Heart left ventricle (tissue), 16 donors: ENCODE results near the gene RPS18. TPM values are rescaled to one million over a fixed set of nuclear protein-coding genes. Genes with fewer than 3 reads are reported as not detected.

Source experiments
- ATAC-seq, 4 donors: fragments of 200-7000 bp; cut with Tn5 transposase; one replicate each; pipeline ENCODE4 v1.9.1; 2020 to 2022; ENCODE audit warnings: moderate library complexity in 4 of 4, mild to moderate bottlenecking in 3 of 4, moderate number of reproducible peaks in 1 of 4
- DNase-seq, 5 donors: peaks; one replicate each; pipeline ENCODE4 v3.0.0-alpha.2; 2020
- H3K27ac ChIP-seq, 12 donors: fragments of 200-600 bp; sonication (generic) in 4 of 12; one replicate each; pipeline versions ENCODE4 v1.5.0 to v1.8.0; 2016 to 2022; ENCODE audit warnings: mild to moderate bottlenecking in 2 of 12
- H3K27me3 ChIP-seq, 9 donors: fragments of 200-600 bp; sonication (generic) in 2 of 9; one replicate each; pipeline versions ENCODE4 v1.5.1 to v1.8.0; 2016 to 2022; ENCODE audit warnings: mild to moderate bottlenecking in 3 of 9
- H3K36me3 ChIP-seq, 9 donors: fragments of 200-600 bp; sonication (generic) in 2 of 9; one replicate each; pipeline versions ENCODE4 v1.5.0 to v1.8.0; 2018 to 2022; ENCODE audit warnings: mild to moderate bottlenecking in 2 of 9
- H3K4me1 ChIP-seq, 12 donors: fragments of 200-600 bp; sonication (generic) in 4 of 12; one replicate each; pipeline versions ENCODE4 v1.5.0 to v1.8.0; 2016 to 2022; ENCODE audit warnings: mild to moderate bottlenecking in 3 of 12
- H3K4me3 ChIP-seq, 12 donors: fragments of 200-600 bp; sonication (generic) in 4 of 12; one replicate each; pipeline versions ENCODE4 v1.5.0 to v1.8.0; 2017 to 2022; ENCODE audit warnings: mild to moderate bottlenecking in 9 of 12, moderate library complexity in 4 of 12
- H3K9me3 ChIP-seq, 12 donors: fragments of 200-600 bp; sonication (generic) in 4 of 12; one replicate each; pipeline versions ENCODE4 v1.5.0 to v1.8.0; 2016 to 2022; ENCODE audit warnings: mild to moderate bottlenecking in 1 of 12
- CTCF ChIP-seq, 12 donors: fragments of 200-600 bp; sonication (generic) in 4 of 12; IDR thresholded peaks; one replicate each; pipeline versions ENCODE4 v1.5.0 to v1.8.0; 2018 to 2022; ENCODE audit warnings: antibody characterized with exemption in 12 of 12, mild to moderate bottlenecking in 5 of 12
- POLR2A ChIP-seq, 2 donors: fragments of 450-650 bp; IDR thresholded peaks; one replicate each; pipeline ENCODE4 v1.6.1; 2017; ENCODE audit warnings: antibody characterized with exemption in 2 of 2, mild to moderate bottlenecking in 2 of 2, moderate library complexity in 2 of 2
- WGBS, 4 donors: extraction: QIAGEN DNeasy Blood & Tissue Kit in 2 of 4; methylation state at CpG; one replicate each; pipeline versions ENCODE4 v1.1.5 to v1.1.7; 2013 to 2018; 5-methylcytosine and 5-hydroxymethylcytosine counted together
- intact Hi-C, 10 donors: fragments of 100-400 bp; cut with DNase I; formaldehyde crosslinking; loops; one replicate each; pipeline versions ENCODE4 v1.11.1 to v1.14.2; 2022
- polyA plus RNA-seq, 2 donors: library from polyadenylated mRNA; stranded (reverse); fragments of 200-250 nt; gene quantifications; one replicate each; pipeline ENCODE4 v1.2.3, GENCODE V29; 2013
- total RNA-seq, 9 donors: library from RNA; depleted of rRNA in 2 of 9; stranded (reverse); fragments of >200 nt in 2 of 9; fragmentation: NEBNext Ultra II Directional in 3 of 9; extraction: Animal tissue kit (Norgen Biotek cat#: 25700) in 3 of 9; gene quantifications; one replicate each; pipeline versions ENCODE4 v1.1.0 to v1.2.4, GENCODE V29; 2016 to 2023
- donor health status: ischemic (EF 13 %, LVEDD 7.1; RV severe dilation, severe dysfunction).
- donor health status: healthy with polysubstance abuse.
- donor health status: DM: no; HTN: yes; CAD: no.
- donor health status: DM: no; HTN: no; CAD: no.
- donor health status: ischemic (EF 25% LVEDD 6.9; RV normal size, moderate dysfunction).
- donor health status: ischemic (EF 25% LVEDD 5.7; RV mildly dilated, moderate dysfunction).
- donor health status: healthy.
- donor health status: DM: yes; HTN: yes; CAD: no.
- donor health status: ischemic (EF 35%, LVEDD 5.7; RV mildly dilated, moderate dysfunction).
- donor health status: nonischemic (EF 11% LVEDD 7.7; RV severe dilation, severe dysfunction).
- donor health status: DM: yes; HTN: yes; CAD: no.
- donor health status: PGD.
- donor health status: ischemic (EF 29% LVEDD 5.4; RV normal size, mild dysfunction).
- donor health status: nonischemic (EF 23%, LVEDD 6.1; RV moderate dilation, normal function).

Gene RPS18
- total and polyA plus RNA-seq, 11 donors = 685 to 3,458 (median 1,145) TPM

GRCh38 chr6:33278392-33278741 is 6.5 kb downstream of the RPS18 start:
- 72 to 83% (median 75%) methylated on average over 6 to 9 of the region's 9 CpGs for WGBS, 4 donors
- H3K27ac ChIP-seq = peak overlapping the region in 5 of 12 donors; percentile 89 to 98 (median 96)
- H3K4me3 ChIP-seq = peak overlapping the region in 5 of 12 donors; percentile 68 to 87 (median 78)
- H3K27me3 ChIP-seq = no peaks in the 10 kb centered on the region
- no peak for TF ChIP-seq CTCF (IDR thresholded peaks at IDR 0.05)
- no peak for TF ChIP-seq POLR2A (IDR thresholded peaks at IDR 0.05)
- DNase-seq (no peak), ATAC-seq (no peak)
- H3K9me3 ChIP-seq = no peaks in the 10 kb centered on the region
- H3K36me3 ChIP-seq = peaks cover 0 to 85% (median 60%) of the 10 kb centered on the region in 9 donors
- intact Hi-C loops = loop anchor here in 1 of 10 donors (5.0 kb wide), 1 partner anchor 34 kb away; the partner anchor contains the start of gene TAPBP
- H3K4me1 ChIP-seq = peaks cover 2 to 64% (median 38%) of the 10 kb centered on the region in 12 donors

- DNase-seq (no peak), ATAC-seq (no peak)
- 89 to 95% (median 92%) methylated on average over 3 of the region's 3 CpGs for WGBS, 4 donors
- no peaks in the 10 kb centered on the region for H3K27me3 ChIP-seq
- H3K36me3 ChIP-seq = peaks cover 0 to 85% (median 60%) of the 10 kb centered on the region in 9 donors
- H3K4me1 ChIP-seq = peaks cover 0 to 59% (median 34%) of the 10 kb centered on the region in 12 donors
- H3K27ac ChIP-seq = peak overlapping the region in 1 of 12 donors; percentile 98
- intact Hi-C loops = loop anchor here in 1 of 10 donors (5.0 kb wide), 1 partner anchor 33 kb away; the partner anchor contains the start of gene TAPBP
- peak overlapping the region in 1 of 12 donors; percentile 87 for H3K4me3 ChIP-seq
- no peaks in the 10 kb centered on the region for H3K9me3 ChIP-seq
- TF ChIP-seq POLR2A (IDR thresholded peaks at IDR 0.05) (no peak), CTCF (IDR thresholded peaks at IDR 0.05) (no peak)
Observed at GRCh38 chr6:33278810-33279209, 6.9 kb downstream of the RPS18 start.

- Histone ChIP-seq H3K36me3 (peaks cover 0 to 85% (median 59%) of the 10 kb centered on the region in 9 donors), H3K4me1 (peaks cover 0 to 54% (median 30%) of the 10 kb centered on the region in 12 donors), H3K4me3 (no peak overlapping the region), H3K27ac (peak overlapping the region in 1 of 12 donors; percentile 98), H3K9me3 (no peaks in the 10 kb centered on the region), H3K27me3 (no peaks in the 10 kb centered on the region)
- ATAC-seq = no peak
- TF ChIP-seq CTCF (IDR thresholded peaks at IDR 0.05) (no peak), POLR2A (IDR thresholded peaks at IDR 0.05) (no peak)
- 71 to 81% (median 77%) methylated on average over 8 to 13 of the region's 13 CpGs for WGBS, 4 donors
- no peak for DNase-seq
- intact Hi-C loops = loop anchor here in 1 of 10 donors (5.0 kb wide), 1 partner anchor 33 kb away; the partner anchor contains the start of gene TAPBP
Observed at GRCh38 chr6:33279257-33279695, 7.4 kb downstream of the RPS18 start.

GRCh38 chr6:33279971-33280511 is 8.2 kb downstream of the RPS18 start:
- Histone ChIP-seq H3K9me3 (no peaks in the 10 kb centered on the region), H3K4me1 (peaks cover 0 to 47% (median 23%) of the 10 kb centered on the region in 12 donors), H3K36me3 (peaks cover 0 to 85% (median 59%) of the 10 kb centered on the region in 9 donors), H3K4me3 (no peak overlapping the region), H3K27me3 (no peaks in the 10 kb centered on the region), H3K27ac (peak overlapping the region in 1 of 12 donors; percentile 98)
- TF ChIP-seq POLR2A (IDR thresholded peaks at IDR 0.05) (no peak), CTCF (IDR thresholded peaks at IDR 0.05) (peak in 5 of 12 donors; percentile 16 to 45 (median 21))
- ATAC-seq (peak in 1 of 4 donors; percentile 27), DNase-seq (no peak)
- 56 to 61% (median 59%) methylated on average over 5 of the region's 5 CpGs for WGBS, 4 donors
- intact Hi-C loops = loop anchor here in 1 of 10 donors (5.0 kb wide), 1 partner anchor 32 kb away; the partner anchor contains the start of gene TAPBP
